NB4 (cell line): Measurements from ENCODE around the gene NLGN2.

ENCODE experiments used
- DNase-seq: peaks from one replicate; pipeline ENCODE4 v3.0.0; 2010; ENCODE audit warnings: low read depth
- H3K4me3 ChIP-seq: one replicate; pipeline ENCODE4 v1.5.1; 2011; ENCODE audit warnings: mild to moderate bottlenecking, low read depth, low read length, moderate library complexity
- CTCF ChIP-seq: IDR thresholded peaks from one replicate; pipeline ENCODE4 v1.5.1; 2012; ENCODE audit warnings: low read depth, low read length
- MAX ChIP-seq: IDR thresholded peaks from 2 replicates; pipeline ENCODE4 v1.6.1; 2011; ENCODE audit warnings: low read depth, low read length
- MYC ChIP-seq: IDR thresholded peaks from 2 replicates; pipeline ENCODE4 v1.6.1; 2011; ENCODE audit warnings: low read depth, low read length
- POLR2A ChIP-seq: IDR thresholded peaks from 2 replicates; pipeline ENCODE4 v1.6.1; 2011; ENCODE audit warnings: mild to moderate bottlenecking; ENCODE audit not compliant: insufficient read length; ENCODE audit errors: extremely low read depth

Gene NLGN2

GRCh38 chr17:7380855-7381683 is 26.6 kb upstream of the NLGN2 start, which contains the start of gene TNK1:
TSS of gene TNK1 (plus strand) at chr17:7381089. CDS start at chr17:7382927, 1,838 bp downstream.
- no peak within 1 kb of the TSS for H3K4me3 ChIP-seq
- TF ChIP-seq MAX (no peak), POLR2A (no peak), CTCF (no peak)
- DNase-seq, result no peak

GRCh38 chr17:7382901-7383300 is 24.7 kb upstream of the NLGN2 start:
- TF ChIP-seq MYC (no peak), CTCF (no peak), POLR2A (no peak), MAX (no peak)
- no peak for DNase-seq
- no peak overlapping the region for H3K4me3 ChIP-seq

GRCh38 chr17:7383371-7383741 is 24.3 kb upstream of the NLGN2 start:
- TF ChIP-seq MYC, result no peak
- TF ChIP-seq MAX, result no peak
- TF ChIP-seq CTCF, result no peak
- no peak for TF ChIP-seq POLR2A
- DNase-seq, result no peak
- no peak overlapping the region for H3K4me3 ChIP-seq

- no peak overlapping the region for H3K4me3 ChIP-seq
- no peak for DNase-seq
- TF ChIP-seq MAX (no peak), CTCF (no peak), MYC (no peak), POLR2A (no peak)
Observed at GRCh38 chr17:7383742-7384488, 23.7 kb upstream of the NLGN2 start.

- TF ChIP-seq POLR2A, result no peak
- H3K4me3 ChIP-seq, result no peak overlapping the region
- no peak for DNase-seq
Observed at GRCh38 chr17:7384489-7385081, 23.1 kb upstream of the NLGN2 start.

GRCh38 chr17:7388856-7389255 is 18.8 kb upstream of the NLGN2 start:
- H3K4me3 ChIP-seq, result no peak overlapping the region
- no peak for DNase-seq
- TF ChIP-seq CTCF (no peak), MYC (no peak), POLR2A (no peak), MAX (no peak)
